Lower leg skin (tissue), 4 donors: ENCODE results near the gene ST6GALNAC3. TPM values are rescaled to one million over a fixed set of nuclear protein-coding genes. Genes with fewer than 3 reads are reported as not detected.

Experiments used
- DNase-seq, 2 donors: peaks; one replicate each; pipeline ENCODE4 v3.0.0-alpha.2; 2019; ENCODE audit warnings: low spot score in 2 of 2
- H3K4me3 ChIP-seq: fragments of 200-600 bp; sonication (generic); 2 replicates; pipeline ENCODE4 v1.5.1; 2017; ENCODE audit warnings: mild to moderate bottlenecking, low read depth; ENCODE audit not compliant: poor library complexity, severe bottlenecking
- POLR2A ChIP-seq, 2 donors: fragments of 450-650 bp; IDR thresholded peaks; one replicate each; pipeline ENCODE4 v1.6.1; 2016 to 2017; ENCODE audit warnings: antibody characterized with exemption in 2 of 2, mild to moderate bottlenecking in 1 of 2, moderate library complexity in 1 of 2
- WGBS, 2 donors: methylation state at CpG; one replicate each; pipeline ENCODE4 v1.1.5; 2018; 5-methylcytosine and 5-hydroxymethylcytosine counted together
- intact Hi-C: fragments of 100-400 bp; cut with DNase I; formaldehyde crosslinking; loops from one replicate; pipeline ENCODE4 v1.15.0; 2023; ENCODE audit warnings: low total_unique reads
- total RNA-seq, 4 donors: library from RNA; depleted of rRNA; stranded (reverse); fragments of >200 nt; gene quantifications; one replicate each; pipeline ENCODE4 v1.1.0, GENCODE V29; 2016
- TF ChIP-seq, protein P1 (sequence below), 3 donors: fragments of 450-650 bp; IDR thresholded peaks; one replicate each; pipeline ENCODE4 v1.5.1; 2016; ENCODE audit warnings: antibody characterized with exemption in 3 of 3, mild to moderate bottlenecking in 3 of 3, moderate library complexity in 2 of 3

Gene ST6GALNAC3
- total RNA-seq, 4 donors from 2014 or later = 1.5 to 3.8 (median 3.0) TPM

DNA sequence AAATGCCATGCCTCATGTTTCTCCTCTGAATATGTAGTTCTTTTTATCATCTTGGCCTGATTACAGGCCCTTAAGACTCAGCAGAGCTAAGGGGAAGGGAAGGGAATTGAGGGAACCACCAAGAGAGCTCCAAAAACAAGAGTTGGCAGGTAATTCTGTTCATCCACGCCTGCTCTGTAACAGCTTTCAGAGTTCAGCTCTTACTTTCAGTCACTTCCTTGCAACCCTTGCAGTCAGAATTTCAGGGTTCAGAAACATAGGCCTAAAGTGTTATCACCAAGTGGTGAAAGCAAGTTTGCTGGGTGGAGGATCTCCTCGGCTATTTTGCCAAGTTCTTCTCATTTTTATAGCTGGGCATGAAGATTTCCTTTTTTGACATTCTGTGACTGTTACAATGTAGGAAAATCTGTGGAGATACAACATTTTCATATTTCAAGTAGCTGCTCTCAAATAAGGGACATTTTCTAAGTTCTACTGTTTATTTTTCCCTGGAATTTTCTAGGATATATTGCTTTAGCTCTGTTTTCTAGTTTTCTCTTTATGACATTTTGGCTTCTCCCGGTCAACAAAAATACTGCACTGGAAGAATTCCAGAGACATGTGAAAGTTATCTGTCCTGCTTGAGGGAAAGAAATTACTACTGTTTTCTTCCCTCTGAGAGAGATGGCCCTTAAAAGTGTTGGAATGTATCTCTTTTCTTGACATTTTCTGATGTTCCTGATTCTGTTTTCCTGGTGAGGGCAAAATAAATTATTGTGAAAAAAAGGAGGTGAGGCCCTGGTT is 540.9 kb downstream of the ST6GALNAC3 start:
- intact Hi-C loops = no loop called here
- TF ChIP-seq POLR2A (IDR thresholded peaks at IDR 0.05) = no peak
- TF ChIP-seq, protein P1, sequence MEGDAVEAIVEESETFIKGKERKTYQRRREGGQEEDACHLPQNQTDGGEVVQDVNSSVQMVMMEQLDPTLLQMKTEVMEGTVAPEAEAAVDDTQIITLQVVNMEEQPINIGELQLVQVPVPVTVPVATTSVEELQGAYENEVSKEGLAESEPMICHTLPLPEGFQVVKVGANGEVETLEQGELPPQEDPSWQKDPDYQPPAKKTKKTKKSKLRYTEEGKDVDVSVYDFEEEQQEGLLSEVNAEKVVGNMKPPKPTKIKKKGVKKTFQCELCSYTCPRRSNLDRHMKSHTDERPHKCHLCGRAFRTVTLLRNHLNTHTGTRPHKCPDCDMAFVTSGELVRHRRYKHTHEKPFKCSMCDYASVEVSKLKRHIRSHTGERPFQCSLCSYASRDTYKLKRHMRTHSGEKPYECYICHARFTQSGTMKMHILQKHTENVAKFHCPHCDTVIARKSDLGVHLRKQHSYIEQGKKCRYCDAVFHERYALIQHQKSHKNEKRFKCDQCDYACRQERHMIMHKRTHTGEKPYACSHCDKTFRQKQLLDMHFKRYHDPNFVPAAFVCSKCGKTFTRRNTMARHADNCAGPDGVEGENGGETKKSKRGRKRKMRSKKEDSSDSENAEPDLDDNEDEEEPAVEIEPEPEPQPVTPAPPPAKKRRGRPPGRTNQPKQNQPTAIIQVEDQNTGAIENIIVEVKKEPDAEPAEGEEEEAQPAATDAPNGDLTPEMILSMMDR (IDR thresholded peaks at IDR 0.05) = no peak
- WGBS, 2 donors = 46 to 55% methylated on average over 3 of the region's 3 CpGs
- no peak for DNase-seq
- no peak overlapping the region for H3K4me3 ChIP-seq

DNA sequence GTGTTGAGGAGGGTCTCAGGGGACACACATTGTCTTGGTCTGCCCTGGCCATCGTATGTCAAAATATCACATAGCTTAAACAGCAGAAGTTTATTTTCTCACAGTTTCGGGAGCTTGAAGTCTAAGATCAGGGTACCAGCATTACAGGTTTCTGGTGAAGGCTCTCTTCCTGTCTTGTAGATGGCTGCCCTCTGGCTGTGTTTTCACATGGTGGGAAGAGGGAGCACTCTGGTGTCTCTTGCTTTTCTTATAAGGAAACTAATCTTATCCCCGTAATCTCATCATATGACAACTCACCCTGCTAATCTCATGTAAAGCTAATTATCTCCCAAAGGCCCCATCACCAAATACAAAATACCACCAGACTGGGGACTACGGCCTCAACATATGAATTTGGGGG is 545.8 kb downstream of the ST6GALNAC3 start:
- H3K4me3 ChIP-seq = no peak overlapping the region
- 92 to 93% methylated on average over 4 of the region's 4 CpGs for WGBS, 2 donors
- no peak for DNase-seq
- TF ChIP-seq POLR2A (IDR thresholded peaks at IDR 0.05) = no peak
- TF ChIP-seq, protein P1 (IDR thresholded peaks at IDR 0.05) = no peak
- intact Hi-C loops = no loop called here

GRCh38 chr1:76622774-76623528 is 548.4 kb downstream of the ST6GALNAC3 start:
- intact Hi-C loops = no loop called here
- 83 to 85% methylated on average over 7 of the region's 7 CpGs for WGBS, 2 donors
- TF ChIP-seq, protein P1 (IDR thresholded peaks at IDR 0.05) = no peak
- TF ChIP-seq POLR2A (IDR thresholded peaks at IDR 0.05) = no peak
- no peak for DNase-seq
- no peak overlapping the region for H3K4me3 ChIP-seq

DNA sequence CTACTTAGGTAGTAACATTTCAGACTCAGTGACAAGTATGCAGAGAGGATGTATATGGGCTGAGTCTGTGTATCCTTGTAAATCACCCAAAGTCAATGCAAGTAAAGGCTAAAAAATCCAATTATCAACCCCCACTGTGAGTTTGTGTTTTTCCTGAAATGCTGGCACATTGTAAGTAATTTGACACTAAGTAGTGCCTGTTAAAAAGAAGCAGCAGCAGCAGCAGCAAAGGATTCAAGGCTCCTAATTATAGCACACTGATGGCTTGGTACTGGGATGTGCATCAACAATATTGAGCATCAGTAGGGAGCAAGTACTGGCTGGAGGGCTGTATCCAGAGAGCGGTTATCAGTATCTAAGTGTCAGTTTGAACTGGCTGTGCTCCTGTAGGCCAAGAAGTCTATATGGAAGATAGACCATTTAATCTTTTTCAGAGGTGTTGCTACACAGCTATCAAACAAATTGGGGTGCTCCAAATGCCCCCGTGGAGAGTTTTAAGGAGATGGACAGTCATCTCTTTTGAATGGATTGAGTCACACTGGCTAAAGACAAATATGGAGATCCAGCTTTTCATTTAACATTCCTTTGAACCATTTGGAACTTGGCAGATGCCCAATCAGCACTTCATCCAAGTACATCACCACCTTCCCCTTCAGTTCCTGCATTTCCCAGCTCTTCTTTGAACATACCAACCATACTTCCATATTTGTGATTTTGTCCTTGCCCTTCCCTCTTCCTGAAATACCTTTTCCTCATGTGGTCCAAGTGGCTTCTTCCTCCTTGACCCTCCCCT is 551.5 kb downstream of the ST6GALNAC3 start:
- DNase-seq = no peak
- H3K4me3 ChIP-seq = no peak overlapping the region
- intact Hi-C loops = no loop called here
- WGBS, 2 donors = 88 to 91% methylated on average over 2 of the region's 2 CpGs
- TF ChIP-seq POLR2A (IDR thresholded peaks at IDR 0.05) = no peak

- WGBS, 2 donors = 57 to 65% methylated on average over 5 of the region's 5 CpGs
- intact Hi-C loops = no loop called here
- no peak overlapping the region for H3K4me3 ChIP-seq
- no peak for DNase-seq
- TF ChIP-seq, protein P1 (IDR thresholded peaks at IDR 0.05) = no peak
- no peak for TF ChIP-seq POLR2A (IDR thresholded peaks at IDR 0.05)
Observed at GRCh38 chr1:76627498-76627897, 553.0 kb downstream of the ST6GALNAC3 start.

- no peak overlapping the region for H3K4me3 ChIP-seq
- TF ChIP-seq, protein P1 (IDR thresholded peaks at IDR 0.05) = no peak
- TF ChIP-seq POLR2A (IDR thresholded peaks at IDR 0.05) = no peak
- intact Hi-C loops = no loop called here
- DNase-seq = no peak
Observed at GRCh38 chr1:76627901-76628300, 553.4 kb downstream of the ST6GALNAC3 start.
